ENCODE data around the gene BTBD16. TPM values are rescaled to one million over a fixed set of nuclear protein-coding genes. Genes with fewer than 3 reads are reported as not detected.

Gene BTBD16
- total and polyA plus RNA-seq, 2 of the 13 experiments (the other 11 are each of a cell fraction or from before 2014, with no cell fraction given), result 5.0 to 11.9 TPM

DNA sequence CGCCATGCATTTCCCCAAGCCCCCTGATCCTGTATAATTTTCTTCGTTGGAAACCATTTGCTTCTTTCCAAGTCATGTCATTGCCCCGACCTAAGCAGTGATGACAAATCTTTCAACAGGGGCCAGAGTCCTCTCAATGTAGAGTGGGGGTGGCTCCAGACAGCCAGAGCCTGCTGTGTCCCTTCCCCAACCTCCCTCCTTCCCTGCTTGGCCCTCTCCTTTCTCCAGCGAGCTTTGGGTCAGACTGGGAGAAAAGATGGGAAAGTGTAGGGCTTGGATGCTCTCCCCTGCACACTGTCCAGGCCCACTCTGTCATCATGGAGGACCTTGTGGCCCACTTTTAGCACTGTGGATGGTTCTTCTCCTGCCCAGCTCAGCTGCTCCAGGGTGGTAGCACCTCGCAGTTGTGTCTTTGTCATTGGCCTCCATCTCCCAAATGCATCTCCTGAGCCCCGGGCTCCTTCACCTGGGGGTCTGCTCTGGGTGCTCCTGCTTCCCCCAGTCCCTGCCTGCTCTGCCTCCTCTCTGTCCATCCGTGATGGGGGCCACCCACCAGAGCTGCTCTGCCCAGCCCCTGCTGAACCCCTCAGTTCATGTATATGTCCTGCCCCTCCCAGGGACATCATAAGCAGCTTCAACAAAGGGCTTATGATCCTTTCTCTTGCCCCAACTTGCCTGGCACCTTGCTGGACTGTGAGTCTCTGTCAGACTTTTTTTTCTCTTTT lies 37.5 kb downstream of the BTBD16 start (continued):
- TF ChIP-seq, protein P1, sequence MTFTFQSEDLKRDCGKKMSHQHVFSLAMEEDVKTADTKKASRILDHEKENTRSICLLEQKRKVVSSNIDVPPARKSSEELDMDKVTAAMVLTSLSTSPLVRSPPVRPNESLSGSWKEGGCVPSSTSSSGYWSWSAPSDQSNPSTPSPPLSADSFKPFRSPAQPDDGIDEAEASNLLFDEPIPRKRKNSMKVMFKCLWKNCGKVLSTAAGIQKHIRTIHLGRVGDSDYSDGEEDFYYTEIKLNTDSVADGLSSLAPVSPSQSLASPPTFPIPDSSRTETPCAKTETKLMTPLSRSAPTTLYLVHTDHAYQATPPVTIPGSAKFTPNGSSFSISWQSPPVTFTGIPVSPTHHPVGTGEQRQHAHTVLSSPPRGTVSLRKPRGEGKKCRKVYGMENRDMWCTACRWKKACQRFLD (CRISPR knock-in tag; IDR thresholded peaks at IDR 0.05; ENCODE audit: borderline replicate concordance), result no peak
- TF ChIP-seq, protein P2, sequence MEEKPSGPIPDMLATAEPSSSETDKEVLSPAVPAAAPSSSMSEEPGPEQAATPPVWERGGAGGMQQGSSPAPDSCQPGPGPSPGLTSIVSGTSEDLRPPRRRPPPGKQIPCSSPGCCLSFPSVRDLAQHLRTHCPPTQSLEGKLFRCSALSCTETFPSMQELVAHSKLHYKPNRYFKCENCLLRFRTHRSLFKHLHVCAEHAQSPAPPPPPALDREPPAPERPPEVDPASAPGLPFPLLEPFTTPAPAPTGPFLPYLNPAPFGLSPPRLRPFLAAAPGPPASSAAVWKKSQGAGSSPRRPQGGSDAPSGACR (CRISPR knock-in tag; IDR thresholded peaks at IDR 0.05), result 0 out of 2 replicates have a peak, but pooled peaks have one; percentile 37
- TF ChIP-seq BORCS8-MEF2B (CRISPR knock-in tag; IDR thresholded peaks at IDR 0.05) (no peak), CC2D1A (CRISPR knock-in tag; IDR thresholded peaks at IDR 0.05) (no peak), HNF4G (IDR thresholded peaks at IDR 0.05; ENCODE audit: borderline replicate concordance, low read depth, low read length) (peak; percentile 32; the same call in 1 of the 2 replicates), HNF4G (CRISPR knock-in tag; IDR thresholded peaks at IDR 0.05; ENCODE audit: borderline replicate concordance, low read depth) (no peak), ATRX (CRISPR knock-in tag; IDR thresholded peaks at IDR 0.05; ENCODE audit: borderline replicate concordance) (no peak), ZNF230 (CRISPR knock-in tag; IDR thresholded peaks at IDR 0.05) (no peak), EZH2 (conservative IDR thresholded peaks at IDR 0.05; ENCODE audit: low read depth, low read length) (no peak), ZFP1 (CRISPR knock-in tag; IDR thresholded peaks at IDR 0.05) (no peak), TBL1XR1 (IDR thresholded peaks at IDR 0.05; ENCODE audit: borderline replicate concordance, low read length, partially characterized antibody) (no peak), RARA (CRISPR knock-in tag; IDR thresholded peaks at IDR 0.05) (0 out of 2 replicates have a peak, but pooled peaks have one; percentile 15), HMG20A (CRISPR knock-in tag; IDR thresholded peaks at IDR 0.05; ENCODE audit: borderline replicate concordance) (no peak), ZFP37 (CRISPR knock-in tag; IDR thresholded peaks at IDR 0.05; ENCODE audit: borderline replicate concordance) (no peak), ATAD3A (CRISPR knock-in tag; IDR thresholded peaks at IDR 0.05) (no peak)
- TF ChIP-seq, protein P3, sequence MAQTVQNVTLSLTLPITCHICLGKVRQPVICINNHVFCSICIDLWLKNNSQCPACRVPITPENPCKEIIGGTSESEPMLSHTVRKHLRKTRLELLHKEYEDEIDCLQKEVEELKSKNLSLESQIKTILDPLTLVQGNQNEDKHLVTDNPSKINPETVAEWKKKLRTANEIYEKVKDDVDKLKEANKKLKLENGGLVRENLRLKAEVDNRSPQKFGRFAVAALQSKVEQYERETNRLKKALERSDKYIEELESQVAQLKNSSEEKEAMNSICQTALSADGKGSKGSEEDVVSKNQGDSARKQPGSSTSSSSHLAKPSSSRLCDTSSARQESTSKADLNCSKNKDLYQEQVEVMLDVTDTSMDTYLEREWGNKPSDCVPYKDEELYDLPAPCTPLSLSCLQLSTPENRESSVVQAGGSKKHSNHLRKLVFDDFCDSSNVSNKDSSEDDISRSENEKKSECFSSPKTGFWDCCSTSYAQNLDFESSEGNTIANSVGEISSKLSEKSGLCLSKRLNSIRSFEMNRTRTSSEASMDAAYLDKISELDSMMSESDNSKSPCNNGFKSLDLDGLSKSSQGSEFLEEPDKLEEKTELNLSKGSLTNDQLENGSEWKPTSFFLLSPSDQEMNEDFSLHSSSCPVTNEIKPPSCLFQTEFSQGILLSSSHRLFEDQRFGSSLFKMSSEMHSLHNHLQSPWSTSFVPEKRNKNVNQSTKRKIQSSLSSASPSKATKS (CRISPR knock-in tag; IDR thresholded peaks at IDR 0.05), result no peak
- TF ChIP-seq, protein P4, sequence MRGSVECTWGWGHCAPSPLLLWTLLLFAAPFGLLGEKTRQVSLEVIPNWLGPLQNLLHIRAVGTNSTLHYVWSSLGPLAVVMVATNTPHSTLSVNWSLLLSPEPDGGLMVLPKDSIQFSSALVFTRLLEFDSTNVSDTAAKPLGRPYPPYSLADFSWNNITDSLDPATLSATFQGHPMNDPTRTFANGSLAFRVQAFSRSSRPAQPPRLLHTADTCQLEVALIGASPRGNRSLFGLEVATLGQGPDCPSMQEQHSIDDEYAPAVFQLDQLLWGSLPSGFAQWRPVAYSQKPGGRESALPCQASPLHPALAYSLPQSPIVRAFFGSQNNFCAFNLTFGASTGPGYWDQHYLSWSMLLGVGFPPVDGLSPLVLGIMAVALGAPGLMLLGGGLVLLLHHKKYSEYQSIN (CRISPR knock-in tag; IDR thresholded peaks at IDR 0.05; ENCODE audit: borderline replicate concordance), result no peak
- TF ChIP-seq, protein P5, sequence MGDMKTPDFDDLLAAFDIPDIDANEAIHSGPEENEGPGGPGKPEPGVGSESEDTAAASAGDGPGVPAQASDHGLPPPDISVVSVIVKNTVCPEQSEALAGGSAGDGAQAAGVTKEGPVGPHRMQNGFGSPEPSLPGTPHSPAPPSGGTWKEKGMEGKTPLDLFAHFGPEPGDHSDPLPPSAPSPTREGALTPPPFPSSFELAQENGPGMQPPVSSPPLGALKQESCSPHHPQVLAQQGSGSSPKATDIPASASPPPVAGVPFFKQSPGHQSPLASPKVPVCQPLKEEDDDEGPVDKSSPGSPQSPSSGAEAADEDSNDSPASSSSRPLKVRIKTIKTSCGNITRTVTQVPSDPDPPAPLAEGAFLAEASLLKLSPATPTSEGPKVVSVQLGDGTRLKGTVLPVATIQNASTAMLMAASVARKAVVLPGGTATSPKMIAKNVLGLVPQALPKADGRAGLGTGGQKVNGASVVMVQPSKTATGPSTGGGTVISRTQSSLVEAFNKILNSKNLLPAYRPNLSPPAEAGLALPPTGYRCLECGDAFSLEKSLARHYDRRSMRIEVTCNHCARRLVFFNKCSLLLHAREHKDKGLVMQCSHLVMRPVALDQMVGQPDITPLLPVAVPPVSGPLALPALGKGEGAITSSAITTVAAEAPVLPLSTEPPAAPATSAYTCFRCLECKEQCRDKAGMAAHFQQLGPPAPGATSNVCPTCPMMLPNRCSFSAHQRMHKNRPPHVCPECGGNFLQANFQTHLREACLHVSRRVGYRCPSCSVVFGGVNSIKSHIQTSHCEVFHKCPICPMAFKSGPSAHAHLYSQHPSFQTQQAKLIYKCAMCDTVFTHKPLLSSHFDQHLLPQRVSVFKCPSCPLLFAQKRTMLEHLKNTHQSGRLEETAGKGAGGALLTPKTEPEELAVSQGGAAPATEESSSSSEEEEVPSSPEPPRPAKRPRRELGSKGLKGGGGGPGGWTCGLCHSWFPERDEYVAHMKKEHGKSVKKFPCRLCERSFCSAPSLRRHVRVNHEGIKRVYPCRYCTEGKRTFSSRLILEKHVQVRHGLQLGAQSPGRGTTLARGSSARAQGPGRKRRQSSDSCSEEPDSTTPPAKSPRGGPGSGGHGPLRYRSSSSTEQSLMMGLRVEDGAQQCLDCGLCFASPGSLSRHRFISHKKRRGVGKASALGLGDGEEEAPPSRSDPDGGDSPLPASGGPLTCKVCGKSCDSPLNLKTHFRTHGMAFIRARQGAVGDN (CRISPR knock-in tag; IDR thresholded peaks at IDR 0.05), result peak; percentile 69
- TF ChIP-seq, protein P6, sequence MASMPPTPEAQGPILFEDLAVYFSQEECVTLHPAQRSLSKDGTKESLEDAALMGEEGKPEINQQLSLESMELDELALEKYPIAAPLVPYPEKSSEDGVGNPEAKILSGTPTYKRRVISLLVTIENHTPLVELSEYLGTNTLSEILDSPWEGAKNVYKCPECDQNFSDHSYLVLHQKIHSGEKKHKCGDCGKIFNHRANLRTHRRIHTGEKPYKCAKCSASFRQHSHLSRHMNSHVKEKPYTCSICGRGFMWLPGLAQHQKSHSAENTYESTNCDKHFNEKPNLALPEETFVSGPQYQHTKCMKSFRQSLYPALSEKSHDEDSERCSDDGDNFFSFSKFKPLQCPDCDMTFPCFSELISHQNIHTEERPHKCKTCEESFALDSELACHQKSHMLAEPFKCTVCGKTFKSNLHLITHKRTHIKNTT (CRISPR knock-in tag; IDR thresholded peaks at IDR 0.05), result no peak

Data from HepG2 (cell line).